ENCODE results near the gene STXBP6.

STXBP6 gene

GRCh38 chr14:24813819-24814259 is 236.1 kb downstream of the STXBP6 start:
- no peak for TF ChIP-seq CTCF (IDR thresholded peaks at IDR 0.05)
- Histone ChIP-seq H3K4me3 (ENCODE audit: low read depth in 1 of 2, low read length in 1 of 2) (no peak overlapping the region), H3K36me3 (no peaks in the 10 kb centered on the region), H3K27ac (no peak overlapping the region), H3K27me3 (no peaks in the 10 kb centered on the region), H3K4me1 (ENCODE audit: control insufficient read depth in 1 of 2, insufficient read depth in 1 of 2, low read depth in 1 of 2, low read length in 1 of 2) (no peaks in the 10 kb centered on the region), H3K9me3 (no peaks in the 10 kb centered on the region)

- no peak overlapping the region for H3K4me3 ChIP-seq (ENCODE audit: low read depth in 1 of 2, low read length in 1 of 2)
- no peak overlapping the region for H3K27ac ChIP-seq
- H3K36me3 ChIP-seq = no peaks in the 10 kb centered on the region
- no peak for TF ChIP-seq CTCF (IDR thresholded peaks at IDR 0.05)
- no peaks in the 10 kb centered on the region for H3K9me3 ChIP-seq
- H3K27me3 ChIP-seq = peaks cover 4% of the 10 kb centered on the region
- no peaks in the 10 kb centered on the region for H3K4me1 ChIP-seq (ENCODE audit: control insufficient read depth in 1 of 2, insufficient read depth in 1 of 2, low read depth in 1 of 2, low read length in 1 of 2)
These were observed 236.7 kb downstream of the STXBP6 start for GRCh38 chr14:24813089-24813815.

- no peak for TF ChIP-seq CTCF (IDR thresholded peaks at IDR 0.05)
- Histone ChIP-seq H3K4me1 (ENCODE audit: control insufficient read depth in 1 of 2, insufficient read depth in 1 of 2, low read depth in 1 of 2, low read length in 1 of 2) (no peaks in the 10 kb centered on the region), H3K27me3 (peaks cover 9% of the 10 kb centered on the region), H3K9me3 (no peaks in the 10 kb centered on the region), H3K36me3 (no peaks in the 10 kb centered on the region), H3K4me3 (ENCODE audit: low read depth in 1 of 2, low read length in 1 of 2) (no peak overlapping the region), H3K27ac (no peak overlapping the region)
These were observed 240.8 kb downstream of the STXBP6 start for GRCh38 chr14:24809135-24809534.

DNA sequence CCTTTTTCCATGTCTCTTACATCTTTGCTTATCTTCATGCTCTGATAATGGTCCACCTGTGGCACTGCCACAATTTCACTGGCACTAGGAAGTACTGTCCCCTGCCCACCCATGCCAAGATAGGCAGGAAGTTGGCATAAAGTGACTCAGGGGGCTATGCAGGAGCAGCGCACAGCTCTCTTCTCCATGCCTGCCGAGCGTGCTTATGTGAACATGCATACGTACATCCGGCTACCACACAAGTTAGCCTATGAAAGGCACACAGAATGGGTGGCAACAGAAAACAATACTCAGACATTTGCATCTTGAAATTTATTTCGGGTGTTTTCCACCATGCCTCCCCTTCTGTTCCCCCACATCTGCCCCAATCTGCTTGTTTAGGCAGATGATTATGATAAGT is 241.5 kb downstream of the STXBP6 start:
- no peaks in the 10 kb centered on the region for H3K36me3 ChIP-seq
- no peak for TF ChIP-seq CTCF (IDR thresholded peaks at IDR 0.05)
- H3K27me3 ChIP-seq = peaks cover 9% of the 10 kb centered on the region
- H3K9me3 ChIP-seq = no peaks in the 10 kb centered on the region
- H3K4me3 ChIP-seq (ENCODE audit: low read depth in 1 of 2, low read length in 1 of 2) = no peak overlapping the region
- H3K4me1 ChIP-seq (ENCODE audit: control insufficient read depth in 1 of 2, insufficient read depth in 1 of 2, low read depth in 1 of 2, low read length in 1 of 2) = no peaks in the 10 kb centered on the region
- no peak overlapping the region for H3K27ac ChIP-seq

GRCh38 chr14:24806061-24806678 is 243.8 kb downstream of the STXBP6 start:
- no peaks in the 10 kb centered on the region for H3K9me3 ChIP-seq
- no peaks in the 10 kb centered on the region for H3K36me3 ChIP-seq
- no peak overlapping the region for H3K4me3 ChIP-seq (ENCODE audit: low read depth in 1 of 2, low read length in 1 of 2)
- H3K4me1 ChIP-seq (ENCODE audit: control insufficient read depth in 1 of 2, insufficient read depth in 1 of 2, low read depth in 1 of 2, low read length in 1 of 2) = no peaks in the 10 kb centered on the region
- TF ChIP-seq CTCF (IDR thresholded peaks at IDR 0.05) = no peak
- H3K27me3 ChIP-seq = peaks cover 9% of the 10 kb centered on the region
- H3K27ac ChIP-seq = no peak overlapping the region

Measured in neutrophil (primary cell).